Right lung (tissue), 5 donors: ENCODE measurements around the gene NAV3. TPM values are rescaled to one million over a fixed set of nuclear protein-coding genes. Genes with fewer than 3 reads are reported as not detected.

Experiments
- DNase-seq, 2 donors: peaks; one replicate each; pipeline ENCODE4 v3.0.0-alpha.2; 2013
- polyA plus RNA-seq, 5 donors: library from polyadenylated mRNA; unstranded; fragments of 120-200 nt; gene quantifications; one replicate each; pipeline versions ENCODE4 v1.2.1 to v1.2.3, GENCODE V29; 2013; ENCODE audit warnings: inconsistent platforms in 1 of 5, low replicate concordance in 1 of 5; ENCODE audit not compliant: insufficient read length in 5 of 5, insufficient read depth in 1 of 5

NAV3 gene
- polyA plus RNA-seq, 5 donors, result 3.6 to 7.1 (median 6.5) TPM

- DNase-seq, result no peak
Observed at GRCh38 chr12:78118036-78118435, 287.3 kb downstream of the NAV3 start.

- no peak for DNase-seq
Observed at GRCh38 chr12:78118486-78118885, 287.8 kb downstream of the NAV3 start.

- no peak for DNase-seq
Observed at GRCh38 chr12:78119351-78119918, 288.7 kb downstream of the NAV3 start.

GRCh38 chr12:78120306-78120705 lies 289.6 kb downstream of the NAV3 start:
- DNase-seq, result no peak

- DNase-seq, result no peak
Observed at GRCh38 chr12:78120866-78121560, 290.3 kb downstream of the NAV3 start.

GRCh38 chr12:78121969-78122610 lies 291.4 kb downstream of the NAV3 start:
- DNase-seq, result no peak

GRCh38 chr12:78128211-78128610 lies 297.5 kb downstream of the NAV3 start:
- DNase-seq, result no peak

GRCh38 chr12:78143717-78144116 lies 313.0 kb downstream of the NAV3 start:
- no peak for DNase-seq

- DNase-seq, result no peak
Observed at GRCh38 chr12:78145398-78145797, 314.7 kb downstream of the NAV3 start.

- peak in 1 of 2 donors; percentile 14 for DNase-seq
Observed at GRCh38 chr12:78146365-78146772, 315.7 kb downstream of the NAV3 start.

GRCh38 chr12:78149459-78149858 lies 318.8 kb downstream of the NAV3 start:
- no peak for DNase-seq

- DNase-seq, result no peak
Observed at GRCh38 chr12:78155546-78155945, 324.9 kb downstream of the NAV3 start.

GRCh38 chr12:78156751-78157150 lies 326.1 kb downstream of the NAV3 start:
- no peak for DNase-seq

GRCh38 chr12:78157199-78157598 lies 326.5 kb downstream of the NAV3 start:
- DNase-seq, result no peak

GRCh38 chr12:78164154-78164553 lies 333.5 kb downstream of the NAV3 start:
- DNase-seq, result no peak

- no peak for DNase-seq
Observed at GRCh38 chr12:78167510-78167909, 336.8 kb downstream of the NAV3 start.

GRCh38 chr12:78171061-78171460 lies 340.4 kb downstream of the NAV3 start:
- DNase-seq, result no peak

GRCh38 chr12:78176643-78177042 lies 345.9 kb downstream of the NAV3 start:
- no peak for DNase-seq

GRCh38 chr12:78177298-78177697 lies 346.6 kb downstream of the NAV3 start:
- no peak for DNase-seq

- no peak for DNase-seq
Observed at GRCh38 chr12:78179346-78179745, 348.7 kb downstream of the NAV3 start.

GRCh38 chr12:78181544-78182162 lies 351.0 kb downstream of the NAV3 start:
- peak; percentile 20 to 32 for DNase-seq

GRCh38 chr12:78183824-78184223 lies 353.1 kb downstream of the NAV3 start:
- no peak for DNase-seq

- no peak for DNase-seq
Observed at GRCh38 chr12:78185109-78185508, 354.4 kb downstream of the NAV3 start.
